Lung microvascular endothelial cell (primary cell): ENCODE data around the gene ZNF281. TPM values are rescaled to one million over a fixed set of nuclear protein-coding genes. Genes with fewer than 3 reads are reported as not detected.
"Not testable (repeated sequence)": the region's sequence is repeated elsewhere in the genome, so short reads cannot be mapped to it uniquely, and the experiment has no call there.

Source experiments
- DNase-seq, 2 donors: peaks; one replicate each; pipeline versions ENCODE4 v3.0.0 to v3.0.0-alpha.2; 2010; ENCODE audit warnings: low read depth in 2 of 2
- total RNA-seq: library from RNA; depleted of rRNA; stranded (reverse); fragments of >200 nt; gene quantifications from 2 replicates; pipeline ENCODE4 v1.2.1, GENCODE V29; 2014

ZNF281 gene, protein sequence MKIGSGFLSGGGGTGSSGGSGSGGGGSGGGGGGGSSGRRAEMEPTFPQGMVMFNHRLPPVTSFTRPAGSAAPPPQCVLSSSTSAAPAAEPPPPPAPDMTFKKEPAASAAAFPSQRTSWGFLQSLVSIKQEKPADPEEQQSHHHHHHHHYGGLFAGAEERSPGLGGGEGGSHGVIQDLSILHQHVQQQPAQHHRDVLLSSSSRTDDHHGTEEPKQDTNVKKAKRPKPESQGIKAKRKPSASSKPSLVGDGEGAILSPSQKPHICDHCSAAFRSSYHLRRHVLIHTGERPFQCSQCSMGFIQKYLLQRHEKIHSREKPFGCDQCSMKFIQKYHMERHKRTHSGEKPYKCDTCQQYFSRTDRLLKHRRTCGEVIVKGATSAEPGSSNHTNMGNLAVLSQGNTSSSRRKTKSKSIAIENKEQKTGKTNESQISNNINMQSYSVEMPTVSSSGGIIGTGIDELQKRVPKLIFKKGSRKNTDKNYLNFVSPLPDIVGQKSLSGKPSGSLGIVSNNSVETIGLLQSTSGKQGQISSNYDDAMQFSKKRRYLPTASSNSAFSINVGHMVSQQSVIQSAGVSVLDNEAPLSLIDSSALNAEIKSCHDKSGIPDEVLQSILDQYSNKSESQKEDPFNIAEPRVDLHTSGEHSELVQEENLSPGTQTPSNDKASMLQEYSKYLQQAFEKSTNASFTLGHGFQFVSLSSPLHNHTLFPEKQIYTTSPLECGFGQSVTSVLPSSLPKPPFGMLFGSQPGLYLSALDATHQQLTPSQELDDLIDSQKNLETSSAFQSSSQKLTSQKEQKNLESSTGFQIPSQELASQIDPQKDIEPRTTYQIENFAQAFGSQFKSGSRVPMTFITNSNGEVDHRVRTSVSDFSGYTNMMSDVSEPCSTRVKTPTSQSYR
- total RNA-seq: 14.4 and 18.8 TPM in 2 replicates

DNA sequence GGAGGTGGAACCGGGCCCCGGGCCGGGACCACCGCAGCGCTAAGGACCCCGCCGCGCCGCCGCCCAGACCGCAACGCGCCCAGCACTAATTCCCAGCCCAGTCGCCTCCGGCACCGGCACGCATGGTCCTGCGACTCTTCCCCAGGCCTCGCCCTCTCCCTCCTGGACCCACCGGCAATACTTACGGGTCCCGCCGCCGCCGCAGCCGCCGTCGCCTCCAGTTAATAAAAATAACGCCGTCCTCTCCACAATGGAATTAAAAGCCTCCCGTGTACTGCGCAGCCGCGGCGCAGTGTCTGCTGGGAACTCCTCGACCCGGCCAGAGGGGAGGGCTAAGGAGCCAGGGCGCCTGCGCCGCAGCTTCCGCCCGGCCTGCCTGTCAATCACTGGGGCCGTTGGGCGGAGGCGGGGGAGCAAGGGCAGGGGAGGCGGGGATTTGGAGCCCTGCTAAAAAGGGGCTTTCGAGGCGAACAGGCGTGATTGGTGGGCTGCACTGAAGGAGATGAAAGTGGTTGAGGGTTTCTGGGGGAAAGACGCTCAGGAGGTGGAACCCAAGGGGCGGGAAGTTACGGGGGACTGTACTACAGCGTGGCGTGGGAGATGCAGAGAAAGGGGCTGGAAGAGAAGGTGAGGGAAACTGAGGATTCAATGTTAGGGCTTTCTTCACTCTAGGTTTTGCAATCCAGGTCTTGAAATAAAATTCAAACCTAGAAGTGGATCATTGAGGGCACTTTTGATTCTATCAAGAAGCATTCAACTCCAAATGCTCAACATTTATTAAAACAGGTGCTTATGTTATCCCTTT lies at the start of gene ZNF281:
Gene ZNF281, minus strand, starts transcription at position 276 of the 805 bp plus-strand sequence. CDS start 331 bp downstream, outside the sequence.
- peak; percentile 95 for DNase-seq

DNA sequence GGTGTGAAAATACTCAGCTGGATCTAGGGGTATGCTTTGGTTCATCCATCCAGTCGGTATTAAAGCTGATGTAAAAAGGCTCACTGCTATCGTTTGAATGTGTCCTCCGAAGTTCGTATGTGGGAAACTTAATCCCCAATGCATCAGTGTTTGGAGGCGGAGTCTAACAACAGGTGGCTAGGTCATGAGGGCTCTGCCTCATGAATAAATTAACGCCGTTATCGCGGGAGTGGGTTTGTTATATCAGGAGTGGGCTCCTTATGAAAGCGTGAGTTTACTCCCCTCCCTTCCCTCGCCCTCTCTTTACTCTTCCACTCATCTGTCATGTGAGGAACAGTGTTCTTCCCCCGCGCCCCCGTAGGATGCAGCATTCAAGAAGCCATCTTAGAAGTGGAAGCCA lies 48.9 kb upstream of the ZNF281 start:
- DNase-seq: no peak

DNA sequence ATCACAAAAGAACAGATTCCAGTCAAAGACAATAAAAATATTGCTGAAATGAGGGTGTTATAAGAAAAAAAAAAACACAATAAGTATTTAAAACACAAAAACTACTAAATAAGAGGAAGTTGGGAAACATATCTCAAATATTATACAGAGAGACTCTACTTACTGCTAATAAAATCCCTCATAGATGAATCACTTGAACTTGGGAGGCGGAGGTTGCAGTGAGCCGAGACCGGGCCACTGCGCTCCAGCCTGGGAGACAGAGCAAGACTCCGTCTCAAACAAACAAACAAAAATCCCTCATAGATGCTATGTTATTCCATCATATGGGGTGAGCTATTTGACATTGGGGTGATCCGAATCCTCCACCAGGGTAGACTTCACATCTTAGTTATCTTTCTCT lies 48.0 kb upstream of the ZNF281 start:
- no peak for DNase-seq

DNA sequence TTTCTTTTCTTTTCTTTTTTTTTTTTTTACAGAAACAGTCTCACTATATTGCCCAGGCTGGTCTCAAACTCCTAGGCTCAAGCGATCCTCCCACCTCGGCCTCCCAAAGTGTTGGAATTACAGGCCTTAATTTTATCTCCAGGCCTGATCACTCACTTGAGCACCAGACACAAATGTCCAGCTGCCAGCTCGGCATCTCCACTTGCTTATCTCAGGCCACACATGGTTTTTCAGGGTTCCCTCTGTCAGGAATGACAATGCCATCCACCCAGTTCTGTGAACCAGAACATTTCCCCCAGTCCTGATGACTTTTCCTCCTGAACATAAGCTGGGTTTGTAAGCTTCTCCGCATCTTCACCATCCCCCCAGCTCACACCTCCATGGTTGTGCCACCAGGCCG lies 44.6 kb upstream of the ZNF281 start:
- DNase-seq: no peak

DNA sequence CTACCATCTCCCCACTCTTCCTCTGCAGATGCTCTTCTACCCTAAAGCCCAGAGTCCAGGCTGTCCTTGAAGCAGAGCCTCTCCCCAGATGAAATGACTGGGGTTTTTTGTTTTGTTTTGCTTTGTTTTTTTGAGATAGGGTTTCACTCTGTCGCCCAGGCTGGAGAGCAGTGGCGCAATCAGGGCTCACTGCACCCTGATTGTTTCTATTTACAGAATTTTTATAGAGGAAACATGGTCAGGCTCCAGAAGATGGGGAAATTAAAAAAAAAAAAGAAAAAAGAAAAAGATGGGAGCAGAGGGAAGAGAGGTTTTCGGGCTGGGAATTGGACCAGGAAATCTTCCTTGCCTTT lies 43.7 kb upstream of the ZNF281 start:
- no peak for DNase-seq

DNA sequence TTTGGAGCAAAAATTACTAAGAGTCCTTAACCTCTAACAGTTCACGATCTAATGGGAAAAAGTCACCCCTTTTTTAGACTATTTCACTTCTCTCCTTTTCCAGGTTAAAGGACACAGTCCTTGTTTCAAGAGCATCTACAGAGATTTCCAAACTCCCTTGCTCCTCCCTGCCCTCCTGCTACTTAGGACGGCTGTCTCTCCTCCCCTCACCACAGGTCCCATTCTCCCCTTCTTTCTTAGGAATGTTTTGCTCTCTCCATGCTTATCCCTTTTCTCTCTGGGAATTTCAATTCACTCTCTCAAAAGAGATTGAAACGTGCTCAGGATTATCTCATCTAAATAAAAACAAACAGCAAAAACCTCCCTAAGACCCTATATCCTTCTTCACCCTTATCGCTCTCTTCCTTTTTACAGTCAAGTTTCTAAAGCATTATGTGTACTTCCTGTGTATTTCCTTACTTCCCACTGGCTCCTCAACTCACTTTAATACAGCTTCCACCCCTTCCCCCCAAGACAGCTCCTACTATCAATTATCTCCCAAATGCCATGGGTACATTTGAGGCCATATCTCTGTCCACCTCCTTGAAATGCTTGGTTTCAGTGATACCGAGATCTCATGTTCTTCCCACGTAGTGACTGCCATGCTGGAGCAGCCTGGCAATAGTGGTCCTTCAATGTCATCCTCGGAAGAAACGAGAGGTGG lies 43.2 kb upstream of the ZNF281 start:
- peak in 1 of 2 donors; percentile 6 for DNase-seq

DNA sequence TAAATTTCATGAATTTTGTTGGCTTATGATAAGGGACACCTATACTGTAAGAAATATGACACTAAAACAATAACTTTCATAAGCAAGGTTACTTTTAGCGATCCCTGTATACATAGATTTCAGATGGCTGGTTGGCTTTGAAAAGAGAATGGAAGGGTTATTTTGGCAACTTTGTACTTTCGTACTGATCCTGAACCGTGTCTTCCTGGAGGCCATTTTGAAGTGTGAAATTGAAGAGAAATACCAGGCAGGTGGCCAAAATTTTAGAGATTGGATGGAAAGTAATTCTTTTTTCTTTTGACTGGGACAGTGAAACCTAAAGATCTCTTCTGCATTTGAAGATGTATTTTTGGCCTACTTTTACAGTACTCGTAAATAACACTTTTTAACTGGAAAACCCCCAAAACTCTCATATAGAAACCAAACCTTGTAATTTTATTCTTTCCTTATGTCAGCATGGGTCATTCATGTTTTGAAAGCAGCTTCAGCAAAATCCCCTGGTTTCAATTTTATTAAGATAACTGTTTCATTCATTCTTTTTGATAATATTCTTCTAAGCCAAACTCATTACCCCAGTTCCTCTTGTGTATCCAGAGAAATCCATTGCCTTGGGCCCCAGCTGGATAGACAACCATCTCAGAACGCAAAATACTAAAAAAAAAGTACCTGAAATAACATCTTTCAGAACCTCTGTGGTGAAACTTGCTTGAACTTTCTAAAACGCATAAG lies 38.4 kb upstream of the ZNF281 start:
- no peak for DNase-seq

DNA sequence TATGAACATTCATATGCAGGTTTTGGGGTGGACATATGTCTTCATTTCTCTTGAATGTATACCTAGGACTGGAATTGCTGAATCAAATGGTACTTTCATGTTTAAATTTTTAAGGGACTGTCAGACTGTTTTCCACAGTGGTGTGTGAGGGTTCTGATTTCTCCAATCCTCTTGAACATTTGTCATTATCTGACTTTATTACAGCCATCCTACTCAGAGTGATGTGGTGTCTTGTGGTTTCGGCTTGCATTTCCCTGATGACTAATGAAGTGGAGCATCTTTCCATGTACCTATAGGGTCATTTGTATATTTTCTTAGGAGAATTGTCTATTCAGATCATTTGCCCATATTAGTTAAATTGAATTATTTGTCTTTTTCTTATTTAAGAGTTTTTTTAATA lies 35.4 kb upstream of the ZNF281 start:
- no peak for DNase-seq

DNA sequence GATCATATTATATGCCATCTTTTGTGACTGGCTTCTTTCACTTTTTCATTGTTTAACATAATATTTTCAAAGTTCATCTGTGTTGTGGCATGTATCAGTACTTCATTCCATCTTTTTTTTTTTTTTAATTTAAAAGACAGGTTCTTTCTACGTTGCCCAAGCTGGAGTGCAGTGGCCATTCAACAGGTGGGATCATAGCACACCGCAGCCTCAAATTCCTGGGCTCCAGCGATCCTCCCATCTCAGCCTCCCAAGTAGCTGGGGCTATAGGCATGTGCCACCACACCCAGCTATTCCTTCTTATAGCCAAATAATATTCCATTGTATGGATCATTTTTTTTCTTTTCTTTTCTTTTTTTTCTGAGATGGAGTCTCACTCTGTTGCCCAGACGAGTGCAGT lies 34.6 kb upstream of the ZNF281 start:
- DNase-seq: no peak

DNA sequence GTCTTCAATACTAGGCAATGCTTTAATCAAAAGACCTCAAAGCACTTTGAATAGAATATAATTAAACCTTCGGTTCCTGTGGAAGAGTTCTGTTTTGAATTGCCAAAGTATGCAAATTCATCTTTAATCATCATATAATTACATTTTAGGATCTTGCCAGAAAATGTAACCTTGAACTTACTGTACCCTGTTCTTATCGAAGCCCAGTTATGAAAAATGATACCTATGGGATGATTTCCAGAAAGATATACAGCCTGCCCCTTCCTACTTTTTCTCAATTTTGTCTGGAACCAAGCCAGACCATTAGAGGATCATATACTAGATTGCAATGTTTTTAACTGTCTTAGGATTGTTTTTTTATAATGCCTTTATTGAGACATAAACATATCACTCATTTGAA lies 34.0 kb upstream of the ZNF281 start:
- no peak for DNase-seq

DNA sequence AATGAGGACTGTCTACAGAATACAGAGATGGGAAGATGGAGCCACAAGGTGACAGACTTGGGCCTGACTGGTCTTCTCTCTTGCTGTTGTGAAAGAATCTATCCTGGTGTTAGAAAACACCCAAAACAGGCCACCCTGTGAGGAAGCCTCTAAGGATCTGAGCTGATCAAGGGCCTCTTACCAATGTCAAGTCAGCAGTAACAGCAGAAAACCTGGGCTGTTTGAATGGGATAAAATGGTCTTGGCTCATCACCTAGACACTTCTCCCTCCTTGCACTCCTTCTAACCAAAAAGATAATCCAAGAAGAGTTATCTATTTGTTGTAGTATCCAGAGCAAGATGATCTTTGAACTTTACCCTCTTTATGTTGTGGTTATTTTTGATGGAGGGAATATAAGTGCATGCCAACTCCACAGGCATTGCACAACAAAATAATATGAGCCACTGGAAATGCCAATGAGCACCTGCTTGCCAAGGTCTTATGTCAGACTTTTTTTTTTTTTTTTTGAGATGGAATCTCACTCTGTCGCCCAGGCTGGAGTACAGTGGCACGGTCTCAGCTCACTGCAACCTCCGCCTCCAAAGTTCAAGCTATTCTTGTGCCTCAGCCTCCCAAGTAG lies 32.8 kb upstream of the ZNF281 start:
- no peak for DNase-seq

DNA sequence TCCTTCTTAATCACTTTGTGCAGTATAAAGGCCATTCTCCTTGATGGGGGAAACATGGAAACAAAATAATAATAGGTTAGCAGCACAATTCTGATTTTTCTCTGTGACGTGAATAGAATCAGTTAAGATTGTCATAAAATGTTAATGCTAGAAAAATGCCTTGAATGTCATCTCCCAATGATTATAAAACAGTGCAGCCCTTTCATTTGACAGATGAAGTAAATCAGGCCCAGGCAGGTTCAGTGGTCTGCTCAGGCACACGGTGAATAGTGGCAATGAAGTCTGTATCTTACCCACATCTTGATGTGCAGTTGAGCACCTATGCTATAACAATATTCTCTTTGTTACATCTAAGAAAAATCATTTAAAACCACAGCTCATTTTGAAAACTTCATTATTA lies 32.2 kb upstream of the ZNF281 start:
- no peak for DNase-seq

DNA sequence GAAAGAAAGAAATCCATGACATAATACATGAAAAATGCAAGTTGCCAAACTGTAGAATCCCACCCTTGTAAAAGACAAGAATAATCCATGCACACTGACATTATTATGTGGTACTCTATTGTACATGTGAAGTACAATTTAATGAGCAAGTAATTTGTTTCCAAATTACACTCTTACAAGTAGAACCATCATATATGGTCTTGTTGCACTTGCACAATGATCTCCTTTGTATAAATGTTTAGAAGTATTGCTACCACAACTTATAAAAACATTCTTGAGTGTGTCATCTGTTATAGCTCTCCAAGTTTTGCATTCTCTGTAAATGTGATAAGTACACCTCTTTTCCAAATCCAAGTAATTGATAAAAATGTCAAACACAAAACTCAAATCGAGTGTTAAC lies 29.1 kb upstream of the ZNF281 start:
- DNase-seq: no peak

DNA sequence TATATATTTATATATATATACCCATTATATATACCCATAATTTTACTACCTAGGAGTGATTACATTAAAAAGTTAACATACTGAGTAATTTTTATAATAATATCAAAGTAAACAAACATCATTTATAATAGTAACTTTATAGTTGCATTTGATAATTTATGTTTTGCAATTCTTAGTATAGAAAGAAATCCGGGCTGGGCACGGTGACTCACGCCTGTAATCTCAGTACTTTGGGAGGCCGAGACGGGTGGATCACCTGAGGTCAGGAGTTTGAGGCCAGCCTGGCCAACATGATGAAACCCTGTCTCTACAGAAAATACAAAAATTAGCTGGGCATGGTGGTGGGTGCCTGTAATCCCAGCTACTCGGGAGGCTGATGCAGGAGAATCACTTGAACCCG lies 28.6 kb upstream of the ZNF281 start:
- DNase-seq: not testable (repeated sequence)

DNA sequence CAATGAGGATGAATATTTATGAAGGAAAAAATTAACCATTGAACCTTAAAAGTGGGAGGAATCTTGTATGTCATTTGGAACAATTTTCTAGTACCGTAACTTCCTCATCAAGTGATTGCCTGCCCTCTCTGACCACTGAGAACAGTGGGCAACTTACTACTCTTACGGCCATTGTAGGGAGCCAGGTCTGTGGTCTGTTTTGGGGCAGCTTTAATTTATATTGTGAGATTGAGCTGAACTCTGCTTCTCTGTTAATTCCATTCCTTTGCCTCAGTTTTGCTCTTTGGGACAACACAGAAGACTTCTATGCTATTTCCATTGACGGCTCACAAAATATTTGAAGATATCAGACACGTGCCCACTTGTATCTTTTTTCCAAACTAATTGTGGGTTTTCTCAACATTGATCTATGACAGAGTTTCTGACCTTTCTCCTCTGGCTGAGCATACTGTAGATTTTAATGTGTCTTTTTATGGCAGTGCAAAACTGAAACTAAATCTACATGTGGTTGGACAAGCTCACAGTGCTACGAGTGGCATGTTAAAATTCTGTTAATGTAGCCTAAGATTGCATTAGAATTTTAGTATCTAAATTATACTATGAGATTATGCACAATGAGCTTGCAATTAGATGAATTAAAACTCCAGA lies 27.8 kb upstream of the ZNF281 start:
- peak; percentile 31 to 38 for DNase-seq

DNA sequence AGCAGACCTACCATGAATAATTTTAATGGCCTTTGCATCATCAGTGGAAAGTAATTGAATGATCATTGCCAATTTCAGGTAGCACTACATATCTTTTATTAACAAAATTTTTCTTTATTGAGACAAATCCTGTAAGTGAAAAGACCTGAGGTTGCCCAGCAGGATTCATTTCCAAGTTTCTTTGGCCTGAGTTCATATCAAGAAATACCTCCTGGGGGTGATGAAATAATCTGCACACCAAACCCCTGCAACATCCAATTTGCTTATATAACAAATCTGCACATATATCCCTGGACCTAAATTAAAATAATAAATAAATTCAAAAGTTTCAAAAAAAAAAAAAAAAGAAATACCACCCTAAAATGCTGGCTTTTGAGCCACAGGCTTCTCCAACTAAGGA lies 27.3 kb upstream of the ZNF281 start:
- DNase-seq: no peak

DNA sequence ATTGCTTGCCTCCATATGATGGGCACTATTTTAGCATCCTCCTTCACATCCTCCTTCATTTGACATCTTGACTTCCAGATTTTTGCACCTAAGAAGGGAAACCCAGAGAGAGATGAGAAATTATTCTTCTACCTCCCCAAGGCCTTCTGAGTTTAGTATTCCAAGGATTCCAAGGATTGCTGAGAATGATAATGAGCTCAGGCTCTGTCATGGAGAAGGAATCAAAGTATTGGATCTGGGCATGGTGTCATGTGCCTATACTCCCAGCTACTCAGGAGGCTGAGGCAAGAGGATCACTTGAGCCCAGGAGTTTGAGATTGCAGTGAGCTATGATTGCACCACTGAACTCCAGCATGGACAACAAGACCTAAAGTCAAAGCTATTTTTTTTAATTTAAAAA lies 26.6 kb upstream of the ZNF281 start:
- DNase-seq: no peak

DNA sequence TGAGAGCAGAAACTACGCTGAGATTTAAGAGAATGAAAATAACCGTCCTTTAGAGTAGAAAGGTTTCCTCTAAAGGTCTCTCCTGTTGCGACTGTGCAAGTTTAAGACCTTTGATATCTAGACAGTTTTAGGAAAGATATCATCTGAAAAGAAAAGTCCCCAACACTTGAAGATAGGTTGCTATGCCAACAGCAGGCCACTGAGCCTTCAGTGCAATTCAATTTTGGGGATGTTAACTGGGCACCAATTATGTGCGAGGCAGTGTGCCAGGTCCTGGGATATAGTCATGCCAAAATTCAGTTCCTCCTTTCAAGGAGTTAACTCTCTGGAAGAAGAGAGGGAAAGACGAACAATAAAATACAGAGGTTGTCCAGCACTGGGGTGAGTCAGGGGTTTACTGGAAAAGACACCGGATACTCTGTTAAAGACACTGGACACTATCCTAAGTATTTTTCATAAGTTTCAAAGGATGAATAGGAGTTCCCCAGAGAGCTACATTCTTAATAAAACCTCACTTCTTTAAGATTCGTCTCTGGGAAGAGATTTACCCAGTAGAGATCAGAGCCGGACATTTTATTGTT lies 25.5 kb upstream of the ZNF281 start:
- no peak for DNase-seq

DNA sequence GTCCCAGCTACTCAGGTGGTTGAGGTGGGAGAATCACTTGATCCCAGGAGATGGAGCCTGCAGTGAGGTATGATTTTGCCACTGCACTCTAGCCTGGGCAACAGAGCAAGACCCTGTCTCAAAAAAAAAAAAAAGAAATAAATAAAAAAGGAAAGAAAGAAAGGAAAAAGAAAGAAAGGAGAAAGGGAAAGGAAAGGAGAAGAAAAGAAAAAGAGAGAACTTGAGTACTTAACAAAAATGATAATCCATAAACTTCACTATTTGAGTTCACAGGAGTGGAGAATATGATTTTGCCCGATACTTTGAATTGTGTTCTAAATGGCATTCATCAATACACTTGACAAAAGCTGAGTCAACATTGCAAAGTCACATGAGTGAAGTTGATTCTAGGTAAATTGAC lies 23.8 kb upstream of the ZNF281 start:
- no peak for DNase-seq
